Suppressor macrophage (primary cell): ENCODE results near the gene CD5L.
A peak's percentile ranks its signal among the peaks of the same experiment; 100 is the strongest.

Experiments
- DNase-seq, 4 experiments: peaks; one replicate each; pipeline ENCODE4 v3.0.0-alpha.2; 2020 to 2022
- total RNA-seq, 17 experiments: gene quantifications; one replicate each; lab custom pipeline; 2026; ENCODE audit warnings: mixed read lengths in 6 of 17, inconsistent platforms in 3 of 17; lab: John Stamatoyannopoulos, UW

The CD5L gene
- 0 to 1.5 (median 0.04) reads per million in 17 experiments for total RNA-seq

GRCh38 chr1:157841708-157842107 is at the start of gene CD5L:
TSS of gene CD5L (minus strand) at chr1:157841808. CDS start at chr1:157841701, 107 bp downstream.
- no peak for DNase-seq

GRCh38 chr1:157882580-157882979 is 41.0 kb upstream of the CD5L start:
- peak; percentile 38 to 76 (median 56) for DNase-seq

GRCh38 chr1:157880621-157881020 is 39.0 kb upstream of the CD5L start:
- DNase-seq = peak; percentile 12 to 34 (median 16)

DNA sequence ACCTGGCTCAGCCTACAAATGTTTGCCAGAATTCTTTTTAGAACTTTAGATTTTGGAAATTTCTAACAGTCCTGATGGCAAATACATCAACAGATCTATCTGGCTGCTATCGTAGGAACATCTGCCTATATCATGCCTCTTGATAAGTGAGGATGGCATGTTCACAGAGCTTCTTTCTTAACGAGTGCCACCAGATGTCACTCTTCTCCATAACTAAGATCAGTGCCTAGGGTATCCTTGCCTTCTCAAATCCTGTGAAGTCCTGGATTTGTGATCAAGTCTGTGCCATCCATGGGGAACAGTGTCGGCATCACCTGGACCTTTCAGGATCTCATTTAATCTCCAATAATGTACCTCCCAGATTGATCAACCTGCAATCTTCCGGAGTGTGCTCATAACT is 36.5 kb upstream of the CD5L start:
- DNase-seq = peak; percentile 48 to 81 (median 60)

DNA sequence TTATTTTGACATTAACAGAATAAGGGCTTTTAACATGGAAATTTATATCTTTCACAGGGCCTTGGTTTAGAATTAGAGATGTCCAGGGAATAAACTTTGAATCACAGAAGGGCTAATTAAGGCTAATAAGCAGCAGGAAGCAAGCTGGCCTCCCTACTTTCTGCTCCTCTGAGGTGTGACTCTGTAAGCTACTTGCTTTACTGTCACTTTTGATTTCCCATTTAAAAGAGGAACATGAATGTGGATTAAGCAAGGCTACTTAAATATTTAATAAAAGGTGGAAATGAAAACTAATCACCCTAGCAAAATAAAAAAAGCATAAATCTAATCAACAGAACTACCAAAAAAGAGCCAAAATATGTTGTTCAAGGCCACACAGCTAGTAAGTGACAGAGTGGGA is 28.9 kb upstream of the CD5L start:
- peak in 2 of 4 experiments; percentile 38 to 54 for DNase-seq

DNA sequence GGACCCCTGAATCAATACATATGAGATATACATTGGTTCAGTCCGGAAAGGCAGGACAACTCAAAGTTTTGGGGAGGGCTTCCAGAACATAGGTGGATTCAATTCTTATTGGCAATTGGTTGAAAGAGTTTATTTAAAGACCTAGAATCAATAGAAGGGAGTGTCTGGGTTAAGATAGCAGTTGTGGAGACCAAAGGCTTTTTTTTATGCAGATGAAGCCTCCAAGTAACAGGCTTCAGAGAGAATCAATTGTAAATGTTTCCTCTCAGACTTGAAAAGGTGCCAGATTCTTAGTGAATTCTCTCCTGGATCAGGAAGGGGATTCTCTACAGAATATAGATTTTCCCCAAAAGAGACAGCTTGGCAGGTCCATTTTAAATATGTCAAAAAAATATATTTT is 27.0 kb upstream of the CD5L start:
- no peak for DNase-seq

- no peak for DNase-seq
These were observed 20.8 kb upstream of the CD5L start for GRCh38 chr1:157862114-157863070.

- DNase-seq = no peak
These were observed 14.9 kb upstream of the CD5L start for GRCh38 chr1:157856538-157856937.

DNA sequence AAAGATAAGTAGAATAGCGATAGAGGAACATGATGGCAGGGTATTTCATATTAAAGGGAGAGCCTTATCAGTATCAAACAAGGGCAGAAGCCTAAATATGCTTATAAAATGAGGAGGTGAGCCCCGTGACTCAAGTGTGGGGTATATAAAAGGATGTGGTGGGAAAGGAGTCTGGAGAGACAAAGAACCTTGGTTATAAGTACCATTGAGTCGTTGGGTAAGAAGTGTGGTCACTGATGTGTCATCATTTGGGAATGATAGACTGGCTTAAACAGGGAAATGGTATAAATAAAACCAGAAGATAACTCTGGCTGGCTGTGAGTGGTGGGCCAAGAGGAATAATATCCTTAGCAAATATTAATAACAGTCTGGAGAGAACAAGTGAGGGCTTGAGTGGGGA is 10.9 kb upstream of the CD5L start:
- DNase-seq = no peak

DNA sequence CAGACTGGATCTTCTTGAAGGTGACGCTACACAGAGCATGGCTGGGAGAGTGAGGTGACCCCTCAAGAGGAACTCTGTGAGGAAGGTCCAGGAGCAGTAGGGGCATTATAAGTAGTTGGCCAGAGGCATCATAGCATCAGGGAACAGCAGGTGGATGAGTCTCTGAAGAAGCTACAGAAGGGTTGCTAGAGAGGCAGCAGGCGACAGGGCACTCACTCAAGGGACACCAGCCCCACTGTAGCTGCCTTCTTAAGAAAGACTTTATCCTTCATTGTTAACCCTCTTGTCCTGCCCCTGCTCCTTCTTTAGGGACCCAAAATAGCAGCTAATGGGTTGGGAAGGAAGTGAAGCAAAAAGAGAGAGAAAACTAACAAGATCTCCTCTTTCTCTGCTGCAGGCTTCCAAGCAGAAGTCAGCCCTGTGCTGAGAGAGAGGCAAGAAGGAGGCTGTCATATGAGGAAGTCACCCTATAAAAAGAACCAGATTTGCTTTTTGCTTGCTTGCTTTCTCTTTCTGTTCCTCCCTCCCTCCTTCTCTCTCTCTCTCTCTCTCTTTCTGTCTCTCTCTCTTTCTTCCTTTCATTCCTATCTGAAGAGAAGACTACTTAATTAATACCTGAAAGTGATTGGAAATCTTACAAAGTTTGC is 7.7 kb upstream of the CD5L start:
- DNase-seq = peak; percentile 44 to 78 (median 67)

DNA sequence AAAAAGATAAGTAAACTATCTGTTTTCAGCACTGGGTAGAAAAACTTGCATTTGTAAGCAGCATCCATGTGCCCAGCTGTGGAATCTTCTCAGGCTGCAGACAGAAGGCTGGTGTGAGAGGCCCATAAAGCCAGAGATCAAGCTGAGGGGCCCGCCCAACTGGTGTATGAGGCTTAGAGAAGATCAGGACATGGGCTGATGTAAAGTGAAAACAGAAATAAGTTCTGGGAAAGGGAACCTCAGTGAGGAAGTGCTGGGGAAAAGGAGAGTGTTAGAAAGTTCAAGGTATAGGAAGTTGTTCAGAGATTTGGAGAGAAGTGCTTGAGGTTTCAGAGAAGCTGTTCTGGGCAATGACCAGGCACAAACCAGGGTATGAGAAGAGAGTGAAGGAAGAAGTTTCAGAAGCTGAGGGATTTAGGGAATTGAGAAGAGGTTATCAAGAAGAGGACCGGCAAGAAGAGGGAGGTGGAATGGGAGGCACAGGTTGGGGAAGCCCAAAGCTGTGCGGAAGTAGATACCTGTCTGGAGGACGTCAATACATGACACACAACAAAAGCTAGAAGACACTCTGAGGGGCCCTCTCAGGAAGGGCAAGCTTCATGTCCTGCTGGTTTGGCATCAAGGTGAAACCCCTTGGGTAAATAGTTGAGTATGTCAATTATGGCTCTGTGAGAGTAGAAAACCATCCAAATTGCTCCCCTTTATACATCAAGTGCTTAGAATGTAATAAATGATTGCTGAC is 2.7 kb upstream of the CD5L start:
- peak; percentile 21 to 69 (median 48) for DNase-seq

DNA sequence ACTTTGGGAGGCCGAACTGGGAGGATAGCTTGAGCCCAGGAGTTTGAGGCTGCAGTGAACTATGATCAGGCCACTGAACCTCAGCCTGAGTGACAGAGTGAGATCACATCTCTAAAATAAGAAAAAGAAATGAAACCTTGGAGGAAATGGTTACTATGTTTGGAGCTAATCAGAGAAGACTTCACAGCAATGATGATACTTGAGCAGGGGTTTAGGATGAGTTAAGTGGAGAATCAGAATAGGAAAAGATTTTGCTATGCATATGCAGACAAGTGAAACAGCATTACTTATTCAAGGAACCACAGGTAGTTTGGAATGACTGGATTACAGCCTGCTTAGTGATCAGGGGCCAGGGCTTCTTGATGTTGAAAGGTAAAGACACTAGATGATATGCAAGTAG is 1.3 kb upstream of the CD5L start:
- no peak for DNase-seq

- DNase-seq = peak in 1 of 4 experiments; percentile 5
These were observed 2.6 kb downstream of the CD5L start for GRCh38 chr1:157838966-157839365.

DNA sequence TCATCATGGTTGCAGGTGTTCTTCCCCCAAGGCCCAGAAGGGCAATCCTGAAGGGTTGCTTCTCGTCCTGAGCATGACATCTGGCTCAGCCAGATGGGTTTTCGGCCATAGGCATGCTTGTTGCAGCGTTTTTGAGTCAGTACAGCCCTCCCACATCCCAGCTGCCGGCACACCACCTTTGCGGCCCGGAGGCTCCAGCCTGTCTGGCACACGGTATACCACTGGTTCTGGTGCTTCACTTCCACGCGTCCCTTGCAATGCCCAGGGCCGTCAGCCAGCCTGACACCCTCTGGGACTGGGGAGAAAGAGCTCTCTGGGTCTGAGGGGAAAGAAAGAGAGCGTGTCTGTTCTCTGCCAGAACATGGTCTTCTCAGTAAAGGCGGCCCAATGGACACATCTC is 7.2 kb downstream of the CD5L start:
- DNase-seq = no peak

DNA sequence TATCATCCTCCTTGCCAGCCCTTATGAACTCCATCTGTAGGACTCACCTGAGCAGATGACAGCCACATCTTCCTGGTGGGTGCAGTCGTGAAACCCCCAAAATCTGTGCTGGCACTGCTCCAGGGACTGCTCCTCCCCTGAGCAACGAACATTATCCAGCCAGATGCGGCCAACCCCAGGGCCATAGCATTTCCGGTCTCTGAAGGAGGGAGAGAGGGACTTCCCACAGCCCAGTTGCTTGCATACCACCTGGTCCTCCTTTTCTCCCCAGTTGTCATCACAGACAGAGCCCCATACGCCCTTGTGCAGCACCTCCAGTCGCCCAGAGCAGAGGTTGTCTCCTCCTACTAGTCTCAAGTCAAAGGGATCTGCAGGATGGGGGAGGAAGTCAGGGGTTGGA is 8.5 kb downstream of the CD5L start:
- no peak for DNase-seq

GRCh38 chr1:157831968-157832626 is 9.5 kb downstream of the CD5L start:
- peak in 2 of 4 experiments; percentile 11 to 22 for DNase-seq

GRCh38 chr1:157830887-157831286 is 10.7 kb downstream of the CD5L start:
- no peak for DNase-seq

DNA sequence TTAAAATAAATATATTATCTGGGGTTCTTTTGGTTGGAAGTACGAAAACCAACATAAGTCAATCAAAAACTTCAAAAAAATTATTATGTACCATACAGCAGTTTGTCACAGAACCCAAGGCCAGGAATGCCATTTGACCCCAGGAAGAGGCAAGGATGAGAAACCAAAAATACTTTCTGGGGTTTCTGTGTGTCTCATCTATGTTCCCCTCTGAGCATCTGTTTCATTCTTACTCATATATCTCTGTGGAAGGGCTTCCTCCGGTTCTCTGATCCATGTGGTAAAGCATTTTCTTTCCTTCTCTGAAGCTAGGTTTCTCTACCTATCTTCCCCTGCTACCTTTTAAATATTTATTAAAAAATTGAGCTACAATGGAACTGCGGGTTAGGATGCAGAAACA is 11.9 kb downstream of the CD5L start:
- DNase-seq = no peak

DNA sequence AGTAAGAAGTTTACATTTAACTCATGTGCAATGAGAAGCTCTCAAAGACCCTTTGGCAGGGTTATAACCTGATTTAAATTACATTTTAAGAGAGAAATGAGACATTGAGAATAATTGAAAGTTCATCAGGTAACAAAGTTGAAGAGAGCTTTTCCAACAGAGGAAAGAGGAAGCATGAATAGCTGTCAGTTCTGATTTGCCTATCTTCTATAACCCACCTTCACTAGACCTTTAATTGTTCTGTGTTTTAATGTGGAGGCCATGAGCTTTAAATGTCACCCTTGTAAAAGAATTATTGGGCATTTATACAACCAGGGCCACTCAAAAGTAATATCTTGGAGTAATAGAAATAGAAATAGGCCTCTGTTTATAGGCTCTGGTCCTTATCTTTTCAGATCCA is 12.4 kb downstream of the CD5L start:
- DNase-seq = no peak

DNA sequence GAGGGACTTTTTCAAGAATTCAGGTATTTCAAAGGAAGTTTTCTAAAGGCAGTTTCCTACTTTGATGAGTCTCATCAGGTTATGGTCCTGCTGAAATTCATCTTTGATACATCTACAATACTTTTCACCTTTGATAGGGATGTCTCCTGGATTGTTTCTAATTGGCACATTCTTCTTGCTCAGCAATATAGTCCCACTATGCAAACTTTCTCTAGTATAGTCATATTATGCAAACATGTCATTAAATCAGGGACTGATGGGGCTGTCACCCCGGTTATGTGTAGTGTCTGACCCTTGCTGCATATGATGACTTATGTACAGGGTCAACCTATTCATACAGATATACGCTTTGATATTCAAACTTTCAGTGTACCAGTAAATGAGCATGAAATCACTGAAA is 21.3 kb downstream of the CD5L start:
- no peak for DNase-seq

DNA sequence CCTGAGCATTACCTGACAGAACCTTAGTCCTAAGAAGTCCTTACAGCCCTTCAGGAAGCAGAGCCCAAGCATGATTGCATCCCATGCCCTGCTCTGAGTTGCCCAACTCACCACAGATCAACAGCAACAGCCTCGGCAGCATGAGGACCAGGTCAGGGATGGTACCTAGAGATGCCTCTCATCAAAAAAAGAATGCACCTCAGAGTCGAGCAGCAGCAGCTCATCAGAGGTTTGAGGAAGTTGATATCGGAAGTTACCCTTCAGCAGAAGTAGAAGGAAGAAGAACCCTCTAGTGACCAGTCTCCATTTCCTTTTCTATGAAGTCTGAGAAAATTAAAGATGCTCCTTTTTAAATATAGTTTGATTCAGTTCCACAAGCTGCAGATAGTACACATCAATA is 21.7 kb downstream of the CD5L start, which contains the start of gene FCRL1:
Gene FCRL1, minus strand, starts transcription at position 225 of the 400 bp plus-strand sequence. Its CDS starts 83 bp downstream, at position 142.
- peak; percentile 7 to 62 (median 41) for DNase-seq

DNA sequence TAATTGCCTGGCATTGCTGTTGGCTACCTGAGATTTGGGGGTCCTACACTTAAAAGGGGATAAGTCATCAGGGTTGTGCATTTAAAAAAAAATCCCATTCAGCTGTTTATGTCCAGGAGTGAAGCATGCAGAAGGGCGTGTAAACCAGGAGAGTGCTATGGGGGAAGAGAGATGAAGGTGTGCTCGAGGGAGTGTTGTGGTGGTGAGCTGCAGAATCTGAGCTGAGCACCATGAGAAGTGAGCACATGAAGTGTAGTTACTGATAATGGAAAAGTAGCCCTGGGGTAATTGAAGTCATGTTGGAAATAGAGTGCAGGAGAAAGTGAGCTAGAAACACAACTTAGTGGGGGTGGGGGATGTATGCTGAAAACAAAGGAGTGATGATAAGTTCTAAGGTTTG is 22.4 kb downstream of the CD5L start:
- DNase-seq = no peak
